ENCODE measurements around the gene TM9SF4. TPM values are rescaled to one million over a fixed set of nuclear protein-coding genes. Genes with fewer than 3 reads are reported as not detected.

TM9SF4 gene
- polyA plus RNA-seq, 1 donor (not counting 4 experiments of a cell fraction or from before 2014, with no cell fraction given) = 49.4 TPM

GRCh38 chr20:32155017-32155981 is 45.8 kb downstream of the TM9SF4 start:
- Histone ChIP-seq H3K4me3 (ENCODE audit: control insufficient read depth in 2 of 3, extremely low read depth in 1 of 3, insufficient read depth in 2 of 3, low read depth in 1 of 3, low read length in 3 of 3) (no peak overlapping the region), H3K27ac (ENCODE audit: control insufficient read depth, insufficient read depth, low read length) (no peak overlapping the region), H3K4me1 (ENCODE audit: control insufficient read depth, extremely low read depth, insufficient read depth, low read length) (no peaks in the 10 kb centered on the region), H4K20me1 (ENCODE audit: control insufficient read depth, extremely low read depth, insufficient read depth, low read length) (no peaks in the 10 kb centered on the region), H3K36me3 (ENCODE audit: control insufficient read depth in 2 of 2, extremely low read depth in 1 of 2, insufficient read depth in 2 of 2, low read length in 2 of 2) (peaks cover 29 to 30% of the 10 kb centered on the region in 2 experiments), H3K4me2 (ENCODE audit: control insufficient read depth, extremely low read depth, insufficient read depth, low read depth, low read length) (no peak overlapping the region), H3K79me2 (ENCODE audit: control insufficient read depth, insufficient read depth, low read length) (no peaks in the 10 kb centered on the region), H3K9me3 (ENCODE audit: control insufficient read depth, low read depth, low read length) (no peaks in the 10 kb centered on the region), H3K9ac (ENCODE audit: control insufficient read depth, extremely low read depth, insufficient read depth, low read length) (no peak overlapping the region), H2AFZ (ENCODE audit: control insufficient read depth, low read length) (no peak overlapping the region), H3K9me1 (ENCODE audit: control insufficient read depth, extremely low read depth, insufficient read depth, low read length) (no peaks in the 10 kb centered on the region), H3K27me3 (ENCODE audit: control insufficient read depth, extremely low read depth, insufficient read depth, low read length) (no peaks in the 10 kb centered on the region)
- dilution Hi-C loops (cut with MboI; ENCODE audit: extremely low pct_ligation_motif_present, low sequenced_read_pairs) = no loop called here
- TF ChIP-seq EZH2 (IDR thresholded peaks at IDR 0.05; ENCODE audit: low read length) = no peak
- TF ChIP-seq, protein P1, sequence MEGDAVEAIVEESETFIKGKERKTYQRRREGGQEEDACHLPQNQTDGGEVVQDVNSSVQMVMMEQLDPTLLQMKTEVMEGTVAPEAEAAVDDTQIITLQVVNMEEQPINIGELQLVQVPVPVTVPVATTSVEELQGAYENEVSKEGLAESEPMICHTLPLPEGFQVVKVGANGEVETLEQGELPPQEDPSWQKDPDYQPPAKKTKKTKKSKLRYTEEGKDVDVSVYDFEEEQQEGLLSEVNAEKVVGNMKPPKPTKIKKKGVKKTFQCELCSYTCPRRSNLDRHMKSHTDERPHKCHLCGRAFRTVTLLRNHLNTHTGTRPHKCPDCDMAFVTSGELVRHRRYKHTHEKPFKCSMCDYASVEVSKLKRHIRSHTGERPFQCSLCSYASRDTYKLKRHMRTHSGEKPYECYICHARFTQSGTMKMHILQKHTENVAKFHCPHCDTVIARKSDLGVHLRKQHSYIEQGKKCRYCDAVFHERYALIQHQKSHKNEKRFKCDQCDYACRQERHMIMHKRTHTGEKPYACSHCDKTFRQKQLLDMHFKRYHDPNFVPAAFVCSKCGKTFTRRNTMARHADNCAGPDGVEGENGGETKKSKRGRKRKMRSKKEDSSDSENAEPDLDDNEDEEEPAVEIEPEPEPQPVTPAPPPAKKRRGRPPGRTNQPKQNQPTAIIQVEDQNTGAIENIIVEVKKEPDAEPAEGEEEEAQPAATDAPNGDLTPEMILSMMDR (optimal IDR thresholded peaks at IDR 0.05 in 1 of 3, IDR thresholded peaks at IDR 0.05 in 1 of 3, conservative IDR thresholded peaks at IDR 0.05 in 1 of 3; ENCODE audit: extremely low read depth in 1 of 3, insufficient read depth in 2 of 3, low read length in 3 of 3) = peak; percentile 7 to 47 (median 22)
- FAIRE-seq (no peak), DNase-seq (ENCODE audit: low read depth, low spot score) (no peak)

- H3K27me3 ChIP-seq (ENCODE audit: control insufficient read depth, extremely low read depth, insufficient read depth, low read length) = no peaks in the 10 kb centered on the region
- no peaks in the 10 kb centered on the region for H3K9me3 ChIP-seq (ENCODE audit: control insufficient read depth, low read depth, low read length)
- dilution Hi-C loops (cut with MboI; ENCODE audit: extremely low pct_ligation_motif_present, low sequenced_read_pairs) = no loop called here
- no peak overlapping the region for H3K4me2 ChIP-seq (ENCODE audit: control insufficient read depth, extremely low read depth, insufficient read depth, low read depth, low read length)
- FAIRE-seq (no peak), DNase-seq (ENCODE audit: low read depth, low spot score) (no peak)
- no peak overlapping the region for H3K4me3 ChIP-seq (ENCODE audit: control insufficient read depth in 2 of 3, extremely low read depth in 1 of 3, insufficient read depth in 2 of 3, low read depth in 1 of 3, low read length in 3 of 3)
- peaks cover 38 to 41% of the 10 kb centered on the region in 2 experiments for H3K36me3 ChIP-seq (ENCODE audit: control insufficient read depth in 2 of 2, extremely low read depth in 1 of 2, insufficient read depth in 2 of 2, low read length in 2 of 2)
- H3K27ac ChIP-seq (ENCODE audit: control insufficient read depth, insufficient read depth, low read length) = no peak overlapping the region
- no peaks in the 10 kb centered on the region for H3K9me1 ChIP-seq (ENCODE audit: control insufficient read depth, extremely low read depth, insufficient read depth, low read length)
- H3K79me2 ChIP-seq (ENCODE audit: control insufficient read depth, insufficient read depth, low read length) = no peaks in the 10 kb centered on the region
- H3K4me1 ChIP-seq (ENCODE audit: control insufficient read depth, extremely low read depth, insufficient read depth, low read length) = no peaks in the 10 kb centered on the region
- H3K9ac ChIP-seq (ENCODE audit: control insufficient read depth, extremely low read depth, insufficient read depth, low read length) = no peak overlapping the region
- H4K20me1 ChIP-seq (ENCODE audit: control insufficient read depth, extremely low read depth, insufficient read depth, low read length) = no peaks in the 10 kb centered on the region
- TF ChIP-seq, protein P1 (optimal IDR thresholded peaks at IDR 0.05 in 1 of 3, IDR thresholded peaks at IDR 0.05 in 1 of 3, conservative IDR thresholded peaks at IDR 0.05 in 1 of 3; ENCODE audit: extremely low read depth in 1 of 3, insufficient read depth in 2 of 3, low read length in 3 of 3) = no peak
- no peak for TF ChIP-seq EZH2 (IDR thresholded peaks at IDR 0.05; ENCODE audit: low read length)
- no peak overlapping the region for H2AFZ ChIP-seq (ENCODE audit: control insufficient read depth, low read length)
These were observed 48.1 kb downstream of the TM9SF4 start for GRCh38 chr20:32157611-32158010.

All from keratinocyte (primary cell).